Stimulated activated CD4-positive, alpha-beta T cell treated with anti-CD3 and anti-CD28 coated beads, Interleukin-2, amount 100 ng/mL, for 4 hours (primary cell): ENCODE results near the gene REG4.
A peak's percentile ranks its signal among the peaks of the same experiment; 100 is the strongest.
"Not testable (repeated sequence)": the region's sequence is repeated elsewhere in the genome, so short reads cannot be mapped to it uniquely, and the experiment has no call there.

Experiments used
- DNase-seq: peaks from one replicate; pipeline ENCODE4 v3.0.0-alpha.2; 2020; ENCODE audit warnings: low read depth

REG4 gene

DNA sequence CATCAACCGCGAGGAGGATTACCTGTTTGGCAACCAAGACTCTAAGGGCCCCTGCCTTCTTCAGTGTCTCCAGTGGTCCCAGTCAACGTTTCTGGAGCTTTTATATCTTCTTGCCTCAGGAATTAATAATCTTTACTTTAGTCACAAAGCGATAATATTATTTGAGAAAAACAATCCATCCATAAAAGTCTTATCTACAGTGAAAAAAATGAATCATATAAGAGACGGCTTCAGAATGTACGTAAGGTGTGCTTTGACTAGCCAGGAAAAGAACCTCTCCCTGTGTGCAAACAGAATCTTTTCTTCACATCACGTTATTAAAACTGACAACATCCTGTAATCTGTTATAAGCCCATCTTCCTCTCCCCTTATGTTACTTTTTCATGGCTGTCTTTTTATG, at the start of gene REG4:
Gene REG4, minus strand, starts transcription at position 74 of the 400 bp plus-strand sequence. CDS start 2,691 bp downstream, outside the sequence.
- no peak for DNase-seq

DNA sequence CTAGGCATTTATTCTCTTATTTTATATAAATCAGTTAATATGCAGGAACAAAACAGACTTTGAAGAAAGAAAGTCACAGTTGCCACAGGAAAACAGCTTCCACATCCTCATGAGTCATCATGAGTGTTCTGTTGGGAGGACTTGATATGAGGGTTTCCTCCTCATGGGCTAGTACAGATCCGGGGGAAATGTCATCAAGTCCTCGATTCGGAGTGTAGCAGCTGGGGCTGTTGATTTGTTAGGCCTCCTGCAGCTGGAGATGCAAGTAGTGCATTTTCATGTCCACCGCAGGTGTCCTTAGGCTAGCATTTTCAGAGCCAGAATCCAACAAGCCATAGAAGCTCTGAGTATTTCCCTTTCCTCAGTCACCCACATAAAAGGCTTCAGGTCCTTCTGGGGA, 48.4 kb upstream of the REG4 start:
- DNase-seq, result no peak

DNA sequence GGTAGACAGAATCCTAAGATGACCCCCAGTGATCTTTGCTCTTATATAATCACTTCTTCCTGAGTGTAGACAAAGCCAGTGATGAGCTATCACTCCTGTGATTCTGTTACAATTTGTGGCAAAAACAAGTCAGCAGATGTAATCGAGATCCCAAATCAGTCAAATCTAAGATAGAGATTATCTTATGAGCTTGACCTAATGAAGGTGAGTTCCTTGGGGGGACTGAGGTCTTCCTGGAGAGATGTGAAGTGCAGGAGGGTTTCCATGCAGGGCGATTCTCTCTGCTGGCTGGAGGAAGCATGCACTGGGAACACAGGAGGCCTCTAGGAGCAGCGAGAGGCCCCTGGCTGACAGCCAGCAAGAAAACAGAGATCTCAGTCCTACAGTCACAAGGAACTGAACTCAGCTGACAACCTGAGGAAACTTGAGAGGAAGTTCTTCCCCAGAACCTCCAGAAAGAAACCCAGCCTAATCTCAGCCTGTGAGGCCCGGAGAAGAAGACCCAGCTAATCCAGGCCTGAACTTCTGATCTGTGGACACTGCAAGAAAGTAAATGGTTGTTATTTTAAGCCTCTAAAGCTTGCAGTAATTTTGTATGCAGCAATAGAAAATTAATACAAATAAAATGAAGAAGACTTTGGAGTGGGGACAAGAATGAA, 47.4 kb upstream of the REG4 start:
- DNase-seq, result not testable (repeated sequence)

DNA sequence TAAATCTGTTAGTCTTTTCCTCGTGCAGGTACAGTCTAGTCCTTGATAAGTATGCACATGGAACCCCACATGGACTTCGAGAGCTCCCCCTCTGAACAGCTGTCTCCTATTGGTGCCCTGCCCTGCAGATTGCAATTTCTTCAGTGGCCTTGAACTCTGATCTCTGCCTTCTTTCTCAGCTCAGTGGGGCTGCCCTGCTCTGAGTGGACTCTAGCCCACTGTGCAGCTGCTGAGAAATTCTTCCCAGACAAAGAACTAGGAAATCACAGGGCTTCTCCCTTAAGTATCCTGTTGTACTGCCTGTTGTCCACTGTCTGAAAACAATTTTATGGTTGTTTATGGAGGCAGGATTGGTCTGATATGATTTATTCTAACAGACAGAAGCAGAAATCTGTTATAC, 46.9 kb upstream of the REG4 start:
- no peak for DNase-seq

DNA sequence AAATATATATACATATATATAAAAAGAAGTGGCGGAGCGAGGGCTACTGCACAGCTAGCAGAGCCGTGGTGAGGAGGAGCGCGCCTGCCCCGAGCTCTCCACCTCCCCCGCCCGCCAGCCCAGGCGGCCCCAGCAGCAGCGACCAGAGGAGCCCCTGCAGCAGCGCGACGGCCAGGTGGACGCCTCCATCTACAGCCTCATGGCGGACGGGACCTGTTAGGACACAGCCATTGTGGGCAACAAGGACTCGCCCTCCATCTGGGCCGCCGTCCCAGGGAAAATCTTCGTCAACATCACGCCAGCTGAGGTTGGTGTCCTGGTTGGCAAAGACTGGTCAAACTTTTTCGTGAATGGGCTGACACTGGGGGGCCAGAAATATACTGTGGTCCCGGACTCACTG, 41.9 kb upstream of the REG4 start:
- DNase-seq, result no peak

DNA sequence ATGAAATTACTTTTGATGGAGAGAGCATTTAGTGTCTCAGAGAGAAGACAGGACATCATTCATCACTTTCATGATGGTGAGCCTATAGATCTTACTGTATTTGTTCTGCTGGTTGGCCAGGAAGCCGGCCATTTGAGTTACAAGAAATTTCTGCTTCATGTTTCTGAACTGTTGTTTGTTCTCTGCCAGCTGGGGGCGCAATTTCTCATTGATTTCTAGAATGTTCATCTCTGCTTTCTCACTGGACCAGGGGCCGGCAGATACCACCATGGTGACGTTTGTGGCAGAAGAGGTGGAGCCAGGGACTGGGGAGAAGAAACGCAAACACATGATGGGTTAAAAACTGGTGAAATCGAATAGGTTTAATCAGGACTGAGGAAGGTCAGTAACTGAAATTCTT, 32.9 kb upstream of the REG4 start:
- not testable (repeated sequence) for DNase-seq

DNA sequence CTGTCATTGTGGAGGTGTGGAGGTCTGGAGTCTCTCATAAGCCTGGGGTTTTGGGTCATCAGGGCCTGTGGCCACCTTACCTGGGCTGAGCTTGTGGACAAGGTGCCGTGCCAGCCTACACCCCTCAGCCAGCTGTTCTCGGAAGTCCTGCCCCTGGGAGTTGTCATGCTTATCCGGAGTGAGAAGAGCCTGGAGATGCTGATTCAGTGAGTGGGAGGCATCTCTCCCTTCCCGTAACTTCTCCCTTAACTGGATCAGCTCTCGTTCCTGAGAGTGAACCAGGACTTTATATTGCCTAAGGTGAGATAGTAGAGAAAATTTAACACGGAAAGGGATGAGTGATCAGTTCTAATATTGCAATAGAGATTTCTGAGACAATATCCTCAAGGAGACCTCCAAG, 30.0 kb upstream of the REG4 start:
- no peak for DNase-seq

DNA sequence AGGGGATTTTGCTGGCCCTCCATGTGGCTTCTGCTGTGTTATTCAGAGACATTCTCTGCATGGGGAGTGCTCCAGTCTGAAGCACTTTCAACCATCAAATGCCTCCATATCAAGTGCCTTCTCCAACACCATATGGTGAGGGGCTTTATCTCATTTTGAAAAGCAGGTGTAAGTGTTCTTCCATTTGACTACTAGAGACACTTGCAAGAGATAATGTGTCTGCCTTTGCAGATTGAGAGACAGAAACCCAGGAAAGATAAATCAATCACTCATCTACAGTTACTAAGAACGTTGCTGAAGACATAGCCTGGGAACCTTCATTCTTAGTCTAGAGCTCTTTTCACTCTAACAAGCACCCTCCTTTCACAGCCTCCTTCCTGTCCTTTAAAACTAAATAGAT, 29.5 kb upstream of the REG4 start:
- no peak for DNase-seq

DNA sequence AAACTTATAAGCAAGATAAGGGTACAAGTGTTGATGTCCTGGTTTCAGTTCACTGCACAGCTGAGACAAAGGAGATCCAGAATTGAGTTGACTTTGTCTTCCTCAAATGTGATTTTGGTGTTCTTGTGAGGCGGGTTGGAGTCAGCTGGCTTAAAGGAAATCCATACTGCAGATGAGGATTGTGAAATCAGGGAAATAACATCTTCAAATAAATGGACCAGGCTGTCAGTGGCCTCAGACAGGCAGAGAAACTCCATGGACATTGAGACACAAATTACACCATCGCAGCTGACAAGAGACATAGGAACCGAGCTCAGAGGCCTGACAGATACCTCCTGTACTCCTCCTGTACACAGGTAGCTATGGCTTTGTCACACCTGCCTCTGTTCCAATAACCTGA, 27.0 kb upstream of the REG4 start:
- DNase-seq, result no peak

DNA sequence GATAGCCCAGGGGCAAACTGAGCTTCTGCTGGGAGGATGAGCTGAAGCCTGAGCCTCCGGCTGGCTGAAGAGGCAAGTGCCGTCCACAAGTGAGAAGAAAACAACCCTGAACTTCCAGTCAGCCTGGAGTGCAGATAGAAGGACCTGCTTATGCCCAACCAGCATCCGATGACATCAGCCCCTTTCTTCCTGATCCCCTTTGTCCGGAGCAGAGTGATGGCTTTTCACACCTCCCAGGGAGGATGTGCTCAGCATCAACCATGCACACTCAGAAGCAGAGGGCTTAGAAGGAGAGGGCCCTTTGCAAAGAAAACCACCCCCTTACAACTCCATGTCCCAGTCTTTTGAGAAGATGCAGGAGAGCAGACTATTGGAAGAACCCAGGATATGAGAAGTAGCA, 23.7 kb upstream of the REG4 start:
- no peak for DNase-seq

DNA sequence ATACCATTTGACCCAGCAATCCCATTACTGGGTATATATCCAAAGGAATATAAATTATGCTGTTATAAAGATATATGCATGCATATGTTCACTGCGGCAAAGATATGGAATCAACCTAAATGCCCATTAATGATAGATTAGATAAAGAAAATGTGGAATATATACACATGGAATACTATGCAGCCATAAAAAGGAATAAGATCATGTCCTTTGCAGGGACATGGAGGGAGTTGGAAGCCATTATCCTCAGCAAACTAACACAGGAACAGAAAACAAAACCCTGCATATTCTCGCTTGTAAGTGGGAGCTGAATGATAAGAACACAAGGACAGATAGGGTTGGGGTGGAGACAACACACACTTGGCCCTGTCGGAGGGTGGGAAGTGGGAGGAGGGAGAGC, 19.8 kb upstream of the REG4 start:
- DNase-seq, result no peak

DNA sequence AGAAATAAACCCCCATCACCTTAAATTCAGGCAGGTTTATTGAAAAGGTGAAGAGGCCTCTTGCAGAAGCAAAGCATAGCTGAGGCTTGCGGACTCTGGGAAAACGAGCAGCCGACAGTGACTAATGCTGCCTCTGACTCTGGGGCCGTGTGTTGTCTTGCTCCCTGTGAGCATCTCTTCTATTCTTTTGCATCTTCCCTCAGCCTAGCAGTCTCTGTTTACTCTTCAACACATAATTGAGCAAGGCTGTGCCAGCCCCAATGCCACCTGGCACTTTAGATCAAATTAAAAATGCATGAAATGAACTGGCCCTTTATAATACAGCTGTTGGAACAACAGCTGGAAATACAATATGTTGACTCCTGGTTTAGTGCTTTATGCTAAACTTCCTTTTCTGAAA, 18.4 kb upstream of the REG4 start:
- DNase-seq, result no peak

DNA sequence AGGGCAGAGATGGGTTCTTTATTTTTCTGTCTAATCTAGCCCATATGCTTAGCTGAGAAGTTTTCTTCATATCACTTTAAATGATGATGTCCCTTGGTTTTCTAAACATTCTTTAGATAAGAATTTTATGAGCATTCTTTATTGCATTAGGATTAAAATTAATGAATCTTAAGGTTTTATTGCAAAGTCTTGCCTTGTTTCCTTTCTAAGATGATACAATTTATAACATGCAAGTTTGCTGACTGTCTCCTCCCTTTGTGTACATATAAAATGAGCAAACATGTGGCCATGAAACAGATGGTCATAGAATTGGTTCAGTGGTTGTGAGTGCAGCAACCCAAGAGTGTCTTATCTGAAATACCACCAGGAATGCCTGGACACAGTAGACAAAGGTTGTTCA, 17.7 kb upstream of the REG4 start:
- not testable (repeated sequence) for DNase-seq

DNA sequence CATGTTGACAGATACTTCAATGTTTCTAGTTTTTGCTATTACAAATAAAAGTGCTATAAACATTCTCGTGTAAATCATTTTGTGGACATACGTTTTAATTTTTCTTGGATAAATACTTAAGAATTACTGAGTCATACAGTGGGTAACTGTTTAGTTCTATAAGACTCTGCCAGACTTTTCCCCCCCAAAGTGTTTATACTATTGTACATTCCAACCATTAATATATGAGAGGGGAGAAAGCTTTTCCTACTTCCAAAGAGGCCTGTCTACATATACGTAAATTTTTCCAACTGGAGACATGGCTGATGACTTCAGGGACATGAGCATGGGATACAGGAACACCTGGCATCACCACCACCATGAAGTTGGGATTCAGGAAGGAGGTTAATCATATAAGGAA, 17.0 kb upstream of the REG4 start:
- no peak for DNase-seq

DNA sequence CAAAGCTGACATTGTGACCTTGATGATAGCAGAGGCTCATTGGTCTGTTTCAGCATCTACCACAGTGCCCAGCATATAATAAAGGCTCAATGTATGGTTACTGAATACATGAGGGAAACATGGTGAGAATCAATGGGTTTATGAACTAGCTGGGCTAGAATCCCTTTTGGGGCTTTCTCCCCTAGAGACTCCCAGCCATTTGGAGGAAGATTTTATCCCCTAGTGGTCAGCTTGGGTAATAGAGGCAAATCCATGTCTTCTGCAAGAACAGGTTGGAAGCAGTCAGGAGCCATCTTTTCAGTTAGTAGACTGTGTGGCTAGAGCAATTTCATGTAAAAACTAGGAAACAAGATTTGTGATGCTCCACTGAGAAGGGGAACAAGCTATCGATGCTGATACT, 15.8 kb upstream of the REG4 start:
- no peak for DNase-seq

DNA sequence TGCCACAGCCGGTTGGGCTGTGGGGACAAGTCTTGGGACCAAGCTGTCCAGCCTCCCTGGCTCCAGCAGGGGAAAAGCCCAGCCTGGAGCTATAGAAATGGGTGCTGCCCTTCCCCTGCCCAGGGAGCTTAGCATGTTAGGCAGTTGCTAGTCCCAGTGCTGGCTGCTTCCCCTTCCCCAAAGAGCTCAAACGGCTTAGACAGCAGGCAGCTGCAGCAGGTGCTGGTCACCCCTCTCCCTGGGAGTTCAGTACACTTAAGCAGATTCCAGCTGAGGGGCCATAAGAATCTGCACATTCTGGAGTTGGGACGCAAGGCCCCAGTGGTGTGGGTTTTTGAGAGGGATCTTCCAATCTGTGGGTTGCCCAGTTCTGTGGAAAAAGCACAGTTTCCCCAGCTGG, 11.1 kb upstream of the REG4 start:
- no peak for DNase-seq

DNA sequence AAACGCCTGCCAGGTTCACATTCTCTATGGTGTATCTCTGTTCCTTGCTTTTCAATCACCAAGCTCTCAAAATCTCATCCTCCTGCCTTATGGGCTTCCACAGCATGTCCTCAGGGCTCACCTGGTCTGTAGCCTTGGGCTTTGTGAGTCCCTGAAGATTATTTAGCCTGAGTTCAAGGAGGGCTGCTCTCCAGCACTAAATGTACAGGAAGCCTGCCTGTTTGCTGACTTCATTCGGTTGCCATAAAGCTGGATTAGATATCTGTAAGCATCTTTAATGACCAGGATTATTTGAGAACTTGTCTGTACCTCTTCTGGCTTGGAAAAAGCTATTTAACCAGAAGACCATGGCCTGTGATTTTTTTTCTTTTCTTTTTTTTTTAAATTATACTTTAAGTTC, 6.9 kb upstream of the REG4 start:
- DNase-seq, result no peak

DNA sequence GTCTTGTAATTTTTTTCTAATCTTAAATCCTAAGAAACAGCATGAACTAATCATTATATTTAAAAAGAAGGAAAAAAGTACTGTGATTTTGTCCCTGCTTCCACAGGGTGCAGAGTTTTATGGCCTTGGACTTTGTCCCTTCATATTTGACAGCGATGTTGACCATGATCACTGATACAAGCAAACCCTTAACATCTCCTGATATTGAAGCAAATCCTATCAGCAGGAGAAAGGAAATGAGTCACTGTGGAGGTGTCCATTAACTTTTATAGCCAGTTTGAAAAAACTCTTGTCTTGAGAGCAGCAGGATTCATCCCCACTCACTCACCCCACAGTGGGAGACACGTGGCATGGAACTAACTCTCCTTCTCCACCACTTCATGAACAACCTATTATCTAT, 5.1 kb upstream of the REG4 start:
- no peak for DNase-seq

DNA sequence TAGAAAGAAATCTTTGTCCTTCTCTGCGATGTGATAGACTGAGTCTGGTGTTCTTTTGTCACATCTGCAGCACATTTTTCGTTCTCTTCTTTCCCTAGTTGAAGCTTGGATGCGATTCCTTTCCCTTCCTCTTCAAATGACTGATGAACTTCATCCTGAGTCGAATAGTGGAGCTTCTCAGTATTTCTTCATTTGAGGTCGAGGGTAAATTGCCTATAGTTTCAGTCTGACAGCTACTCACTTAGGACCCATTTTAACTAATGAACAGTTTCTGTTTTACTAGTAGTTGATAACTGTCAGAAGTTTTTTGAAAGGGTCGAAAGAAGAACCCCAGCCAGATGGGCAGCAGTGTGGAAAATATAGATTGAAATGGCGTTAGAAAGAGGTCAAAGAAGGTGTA, 4.7 kb upstream of the REG4 start:
- no peak for DNase-seq

DNA sequence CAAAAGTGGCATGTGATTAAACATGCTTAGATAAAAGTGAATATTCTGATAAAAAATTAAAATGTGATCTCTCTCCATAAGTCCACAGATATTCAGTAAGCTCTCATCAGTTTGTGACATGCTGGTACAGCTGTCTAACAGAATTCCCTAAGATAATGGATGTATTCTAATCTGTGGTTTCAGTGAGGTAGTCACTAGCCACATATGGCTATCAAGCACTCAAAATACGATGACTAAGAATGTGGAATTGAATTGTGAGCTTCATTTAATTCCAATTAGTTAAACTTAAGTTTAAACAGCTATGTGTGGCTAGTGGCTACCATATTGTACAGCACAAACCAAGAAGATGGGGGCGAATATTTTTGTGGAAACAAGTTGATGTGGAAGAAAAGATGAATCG, 4.1 kb upstream of the REG4 start:
- DNase-seq, result no peak

DNA sequence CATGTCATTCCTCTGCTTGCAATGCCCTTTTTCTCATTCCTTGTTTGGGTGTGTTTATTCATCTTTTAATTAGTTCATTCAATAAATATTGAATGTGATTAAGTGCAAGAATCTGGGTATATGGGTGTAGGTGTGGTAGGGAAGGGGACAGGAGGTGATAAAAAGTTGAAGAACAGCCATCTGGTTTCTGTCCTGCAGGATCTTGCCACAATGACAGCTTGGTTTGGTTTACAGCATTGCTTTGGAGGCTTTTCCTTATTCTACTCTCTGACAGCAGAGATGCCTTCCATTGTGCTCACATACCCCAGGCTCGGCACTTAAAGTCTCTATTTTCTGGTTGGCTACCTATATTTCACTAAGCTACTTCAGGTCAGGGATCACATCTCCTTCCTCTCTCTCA, 3.0 kb upstream of the REG4 start:
- DNase-seq, result no peak

DNA sequence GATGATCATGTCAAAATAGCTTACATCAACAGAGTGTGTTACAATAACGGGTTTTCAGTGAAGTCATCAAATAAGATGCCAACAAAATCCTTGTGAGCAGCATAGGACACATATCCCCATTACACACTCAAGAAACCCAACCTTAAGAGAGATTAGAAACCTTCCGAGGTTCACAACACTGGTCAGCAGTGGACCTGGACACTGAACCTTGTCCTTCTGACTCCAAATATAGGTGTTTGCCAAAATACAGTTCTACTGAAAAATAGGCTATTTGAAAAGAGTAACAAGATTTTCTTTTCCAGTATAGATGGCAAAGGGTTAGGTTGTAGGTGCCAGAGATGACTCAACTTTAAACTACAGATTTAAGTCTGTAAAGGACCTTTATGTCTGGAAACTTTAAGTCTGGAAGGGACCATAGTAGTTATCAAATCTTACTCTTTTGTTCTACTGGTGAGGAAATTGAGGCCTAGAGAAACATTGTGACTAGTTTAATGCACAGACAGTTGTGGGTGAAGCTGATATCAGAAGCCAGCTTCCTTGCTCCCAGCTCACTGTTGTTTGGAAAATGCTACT, 811 bp upstream of the REG4 start:
- no peak for DNase-seq

DNA sequence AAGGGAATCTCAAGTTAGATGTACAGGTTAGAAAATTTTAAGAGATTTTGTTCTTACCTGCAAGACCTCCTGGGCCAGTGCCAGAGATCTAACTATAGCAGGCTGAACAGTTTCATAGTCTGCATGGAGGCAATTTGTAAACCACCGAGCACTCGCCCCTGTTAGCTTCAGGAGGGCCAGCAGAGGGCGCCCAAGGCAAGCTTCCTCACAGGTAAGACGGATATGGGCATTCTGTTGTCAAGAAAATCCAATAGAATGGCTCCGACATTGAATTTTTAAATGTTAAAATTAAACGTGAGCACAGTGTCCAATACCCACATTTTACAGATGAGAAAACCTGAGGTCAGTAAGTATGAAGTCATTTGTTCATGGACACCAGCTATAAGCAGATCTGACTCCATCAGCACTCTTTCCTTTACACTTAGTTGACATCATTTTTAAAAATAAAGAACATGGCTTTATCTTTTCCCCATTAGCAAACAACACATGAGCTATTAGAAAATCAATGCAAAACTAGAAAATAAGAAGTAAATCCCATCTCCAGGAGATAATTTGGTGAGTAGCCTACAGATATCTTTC, 2.2 kb downstream of the REG4 start:
- peak; percentile 44 for DNase-seq

DNA sequence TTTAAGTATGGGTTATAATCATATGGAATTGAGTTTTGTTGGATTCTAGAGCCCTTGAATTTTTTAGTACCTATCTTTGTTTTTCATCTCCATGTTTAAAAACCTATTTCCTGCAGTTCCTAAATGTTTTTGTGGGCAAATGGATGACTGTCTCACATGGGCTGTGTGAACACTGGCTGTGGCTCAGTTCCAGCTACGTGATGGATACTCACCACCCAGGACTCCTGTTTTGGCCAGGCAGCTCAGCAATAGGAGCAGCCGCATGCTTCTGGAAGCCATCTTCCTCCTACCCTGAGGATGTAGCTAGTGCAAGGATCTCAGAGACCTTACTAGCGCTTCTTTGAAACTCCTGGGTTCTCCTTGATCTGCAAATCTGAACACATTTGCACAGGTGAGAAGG, 2.8 kb downstream of the REG4 start:
- DNase-seq, result no peak
